K562 (cell line): ENCODE results near the gene SPCS3. TPM values are rescaled to one million over a fixed set of nuclear protein-coding genes. Genes with fewer than 3 reads are reported as not detected.

Experiments used
- ATAC-seq: fragments of 200-7000 bp; cut with Tn5 transposase; 3 replicates; pipeline ENCODE4 v1.9.1; 2020; ENCODE audit warnings: moderate library complexity
- BruUV-seq: library from RNA; stranded (reverse); fragments of 400-500 nt; replicated peaks from 2 replicates; lab custom pipeline; 2021; lab: Mats Ljungman, UMichigan
- CTCF ChIA-PET: fragments of 300-600 bp; formaldehyde crosslinking; extraction: SDS; loops from one replicate; lab custom pipeline; 2021; ENCODE audit warnings: low intra/inter-chr PET ratio; lab: Yijun Ruan, JAX
- POLR2A ChIA-PET: fragments of 300-600, 350-650 bp; sonication (Branson Sonifier 250); formaldehyde crosslinking; extraction: SDS; loops from one replicate; lab custom pipeline; 2021; ENCODE audit warnings: antibody characterized with exemption, inconsistent platforms; lab: Yijun Ruan, JAX
- DNase-seq, 4 experiments: peaks; one replicate each; pipeline versions ENCODE4 v3.0.0 to v3.0.0-alpha.2; 2011 to 2018; ENCODE audit warnings: low spot score in 3 of 4, mixed read lengths in 3 of 4; ENCODE audit errors: extremely low read depth in 1 of 4
- FAIRE-seq: peaks from 2 replicates; lab custom pipeline; 2011; peaks lifted over from hg19 to GRCh38; lab: Jason Lieb, UNC
- H2AFZ ChIP-seq: 2 replicates; pipeline ENCODE4 v1.6.0; 2011; ENCODE audit warnings: low read depth, low read length, control low read depth, inconsistent platforms
- H3K27ac ChIP-seq: fragments of 200-600 bp; 3 replicates; pipeline ENCODE4 v1.8.0; 2011; ENCODE audit warnings: low read depth, mild to moderate bottlenecking, control low read depth, inconsistent platforms, low read length, moderate library complexity, mixed read lengths; ENCODE audit errors: extremely low read depth
- H3K27me3 ChIP-seq, 2 experiments: fragments of 300-600 bp in 1 of 2; 2 replicates in 1 of 2; 3 replicates in 1 of 2; pipeline versions ENCODE4 v1.6.0 to v1.8.0; 2011; ENCODE audit warnings: inconsistent platforms in 2 of 2, low read length in 2 of 2, mild to moderate bottlenecking in 1 of 2, mixed read lengths in 1 of 2, moderate library complexity in 1 of 2; ENCODE audit not compliant: control insufficient read depth in 2 of 2, insufficient read depth in 2 of 2
- H3K36me3 ChIP-seq: fragments of 300-600 bp; 3 replicates; pipeline ENCODE4 v1.8.0; 2011; ENCODE audit warnings: mild to moderate bottlenecking, low read length, inconsistent platforms; ENCODE audit not compliant: control insufficient read depth, insufficient read depth
- H3K4me1 ChIP-seq, 2 experiments: fragments of 200-600 bp in 1 of 2; replicated peaks in 1 of 2; 2 replicates in 1 of 2; 3 replicates in 1 of 2; pipeline versions ENCODE4 v1.5.1 to v1.8.0; 2011; ENCODE audit warnings: inconsistent platforms in 2 of 2, low read length in 2 of 2, mild to moderate bottlenecking in 1 of 2, mixed read lengths in 1 of 2, moderate library complexity in 1 of 2; ENCODE audit not compliant: control insufficient read depth in 2 of 2, insufficient read depth in 2 of 2
- H3K4me2 ChIP-seq: 2 replicates; pipeline ENCODE4 v1.6.1; 2011; ENCODE audit warnings: low read length, control low read depth, inconsistent platforms, mixed read lengths; ENCODE audit not compliant: insufficient read depth
- H3K4me3 ChIP-seq: fragments of 200-600 bp; sonication (generic), shearing (Covaris generic); 2 replicates; pipeline ENCODE4 v1.5.1; 2016; ENCODE audit warnings: control low read depth, inconsistent platforms
- H3K79me2 ChIP-seq: fragments of 200-600 bp; 3 replicates; pipeline ENCODE4 v1.8.0; 2011; ENCODE audit warnings: low read length, inconsistent platforms; ENCODE audit not compliant: control insufficient read depth, insufficient read depth
- H3K9ac ChIP-seq, 2 experiments: 2 replicates each; pipeline versions ENCODE4 v1.6.0 to v1.6.1; 2011; ENCODE audit warnings: low read depth in 2 of 2, low read length in 2 of 2, control low read depth in 1 of 2, inconsistent platforms in 1 of 2, mild to moderate bottlenecking in 1 of 2, mixed read lengths in 1 of 2; ENCODE audit not compliant: insufficient read depth in 1 of 2
- H3K9me1 ChIP-seq: one replicate; pipeline ENCODE4 v1.6.0; 2011; ENCODE audit warnings: inconsistent platforms, mild to moderate bottlenecking, low read length, moderate library complexity; ENCODE audit not compliant: control insufficient read depth, insufficient read depth
- H3K9me3 ChIP-seq: replicated peaks from 2 replicates; pipeline ENCODE4 v1.5.1; 2011; ENCODE audit warnings: low read depth, low read length, inconsistent platforms; ENCODE audit not compliant: control insufficient read depth, insufficient read depth
- H4K20me1 ChIP-seq: replicated peaks from 2 replicates; pipeline ENCODE4 v1.6.1; 2011; ENCODE audit warnings: low read length, inconsistent platforms, mixed read lengths; ENCODE audit not compliant: control insufficient read depth, insufficient read depth
- HINFP ChIP-seq: fragments of 450-650 bp; conservative IDR thresholded peaks from 2 replicates; pipeline ENCODE4 v1.6.1; 2016; ENCODE audit warnings: missing genetic modification characterization, low read depth, mild to moderate bottlenecking, control low read depth, missing compliant biosample characterization
- HMG20A ChIP-seq: fragments of 450-650 bp; formaldehyde crosslinking; conservative IDR thresholded peaks from 2 replicates; pipeline ENCODE4 v1.4.0; 2020; ENCODE audit warnings: mild to moderate bottlenecking, mixed read lengths
- in situ Hi-C: fragments of 300-500 bp; cut with MboI; formaldehyde crosslinking; loops from 4 replicates; pipeline ENCODE4 v1.15.0; 2018; ENCODE audit warnings: inconsistent platforms, mixed read lengths
- intact Hi-C: fragments of 100-400 bp; cut with micrococcal nuclease; formaldehyde crosslinking; loops from 2 replicates; pipeline ENCODE4 v1.14.2; 2022
- polyA plus RNA-seq, 8 experiments: library from polyadenylated mRNA; depleted of rRNA in 4 of 8; stranded (reverse) in 5 of 8; unstranded in 3 of 8; fragments of >200 nt; fragmentation: Nextera tagmentation in 2 of 8; fragmentation: Illumina TruSeq in 1 of 8; extraction: Ambion mirVana in 2 of 8; extraction: Trizol in 1 of 8; gene quantifications; 2 replicates each; pipeline versions ENCODE4 v1.2.1 to v1.2.3, GENCODE V29; 2011 to 2014; ENCODE audit warnings: inconsistent platforms in 1 of 8, missing spikeins in 1 of 8
- total RNA-seq, 7 experiments: library from RNA; depleted of rRNA in 6 of 7; stranded (reverse); fragments of >200 nt in 6 of 7; fragmentation: Illumina TruSeq in 2 of 7; extraction: Trizol in 2 of 7; gene quantifications; 2 replicates each; pipeline versions ENCODE4 v1.2.1 to v1.2.3, GENCODE V29; 2011 to 2021; ENCODE audit warnings: low replicate concordance in 1 of 7
- TF ChIP-seq, protein P1 (sequence below): fragments of 250-450 bp; sonication (Bioruptor Pico); IDR thresholded peaks from 2 replicates; pipeline ENCODE4 v1.4.0; 2020; ENCODE audit warnings: borderline replicate concordance

SPCS3 gene
- total and polyA plus RNA-seq, 9 of the 15 experiments (the other 6 are each of a cell fraction or from before 2014, with no cell fraction given) = 64.6 to 196 (median 85.4) TPM

DNA sequence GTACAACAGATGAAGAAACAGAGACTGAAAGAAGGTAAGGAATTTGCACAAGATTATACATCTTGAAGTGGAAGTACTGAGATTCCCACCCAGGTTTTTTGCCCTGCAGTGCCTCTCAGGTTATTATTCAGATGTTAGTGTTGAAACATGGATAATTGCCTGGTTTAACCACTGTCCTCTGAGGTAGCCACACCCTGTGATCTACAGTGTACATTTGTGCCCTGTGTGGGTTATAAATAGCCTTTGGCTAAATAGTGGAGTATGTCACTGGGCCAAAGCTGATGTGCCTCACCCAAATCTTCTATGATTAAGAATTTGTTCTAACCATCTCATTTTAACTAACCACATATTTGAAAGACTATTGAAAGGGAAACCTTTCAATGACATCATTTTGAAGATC lies 45.3 kb upstream of the SPCS3 start:
- Histone ChIP-seq H4K20me1 (no peaks in the 10 kb centered on the region), H2AFZ (no peak overlapping the region), H3K4me1 (no peaks in the 10 kb centered on the region), H3K9ac (no peak overlapping the region), H3K4me2 (no peak overlapping the region), H3K27ac (no peak overlapping the region), H3K9me1 (no peaks in the 10 kb centered on the region), H3K4me3 (no peak overlapping the region), H3K27me3 (no peaks in the 10 kb centered on the region), H3K36me3 (no peaks in the 10 kb centered on the region), H3K9me3 (no peaks in the 10 kb centered on the region), H3K79me2 (no peaks in the 10 kb centered on the region)
- CTCF ChIA-PET = no interaction called here
- TF ChIP-seq, protein P1, sequence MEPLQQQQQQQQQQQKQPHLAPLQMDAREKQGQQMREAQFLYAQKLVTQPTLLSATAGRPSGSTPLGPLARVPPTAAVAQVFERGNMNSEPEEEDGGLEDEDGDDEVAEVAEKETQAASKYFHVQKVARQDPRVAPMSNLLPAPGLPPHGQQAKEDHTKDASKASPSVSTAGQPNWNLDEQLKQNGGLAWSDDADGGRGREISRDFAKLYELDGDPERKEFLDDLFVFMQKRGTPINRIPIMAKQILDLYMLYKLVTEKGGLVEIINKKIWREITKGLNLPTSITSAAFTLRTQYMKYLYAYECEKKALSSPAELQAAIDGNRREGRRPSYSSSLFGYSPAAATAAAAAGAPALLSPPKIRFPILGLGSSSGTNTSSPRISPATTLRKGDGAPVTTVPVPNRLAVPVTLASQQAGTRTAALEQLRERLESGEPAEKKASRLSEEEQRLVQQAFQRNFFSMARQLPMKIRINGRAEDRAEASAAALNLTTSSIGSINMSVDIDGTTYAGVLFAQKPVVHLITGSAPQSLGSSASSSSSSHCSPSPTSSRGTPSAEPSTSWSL (CRISPR knock-in tag) = no peak
- TF ChIP-seq HMG20A (CRISPR knock-in tag) = no peak
- no peak for TF ChIP-seq HINFP (tag)
- no TSS peak for BruUV-seq
- POLR2A ChIA-PET = no interaction called here
- DNase-seq = no peak
- intact Hi-C loops = no loop called here
- in situ Hi-C loops = no loop called here
- ATAC-seq = no peak
- FAIRE-seq = no peak
